B cell (primary cell): ENCODE results near the gene CERS1.

Experiments used
- CTCF ChIP-seq: fragments of 200-600 bp; IDR thresholded peaks from one replicate; pipeline ENCODE4 v1.8.0; 2022; ENCODE audit warnings: antibody characterized with exemption, mild to moderate bottlenecking
- EZH2 ChIP-seq: IDR thresholded peaks from 2 replicates; pipeline ENCODE4 v1.6.1; 2012; ENCODE audit warnings: borderline replicate concordance, low read depth, mild to moderate bottlenecking, moderate library complexity, low read length; ENCODE audit not compliant: insufficient read depth, poor library complexity, severe bottlenecking

- no peak for TF ChIP-seq CTCF
- TF ChIP-seq EZH2, result no peak
Measured at GRCh38 chr19:18865106-18865972, 30.6 kb downstream of the CERS1 start.
